Right lobe of liver (tissue), 6 donors: ENCODE data around the gene YWHAH. TPM values are rescaled to one million over a fixed set of nuclear protein-coding genes. Genes with fewer than 3 reads are reported as not detected.

Source experiments
- ATAC-seq, 4 donors: fragments of 200-7000 bp; cut with Tn5 transposase; one replicate each; pipeline ENCODE4 v1.9.1; 2020; ENCODE audit warnings: mild to moderate bottlenecking in 4 of 4, moderate library complexity in 4 of 4
- DNase-seq, 3 donors: peaks; one replicate each; pipeline ENCODE4 v3.0.0-alpha.2; 2020
- H3K27ac ChIP-seq, 3 donors: fragments of 200-600 bp; one replicate each; pipeline ENCODE4 v1.8.0; 2022
- H3K27me3 ChIP-seq, 2 donors: fragments of 200-600 bp; one replicate each; pipeline ENCODE4 v1.8.0; 2022
- H3K36me3 ChIP-seq, 4 donors: fragments of 200-600 bp; sonication (generic) in 1 of 4; one replicate each; pipeline versions ENCODE4 v1.5.1 to v1.8.0; 2017 to 2022; ENCODE audit warnings: control low read depth in 1 of 4
- H3K4me1 ChIP-seq, 4 donors: fragments of 200-600 bp; sonication (generic) in 1 of 4; one replicate each; pipeline versions ENCODE4 v1.5.1 to v1.8.0; 2017 to 2022; ENCODE audit warnings: control low read depth in 1 of 4
- H3K4me3 ChIP-seq, 3 donors: fragments of 200-600 bp; one replicate each; pipeline ENCODE4 v1.8.0; 2022
- H3K9me3 ChIP-seq, 4 donors: fragments of 200-600 bp; sonication (generic) in 1 of 4; one replicate each; pipeline versions ENCODE4 v1.5.1 to v1.8.0; 2017 to 2022; ENCODE audit warnings: control low read depth in 1 of 4
- CTCF ChIP-seq, 4 donors: fragments of 200-600 bp in 3 of 4; fragments of 450-650 bp in 1 of 4; IDR thresholded peaks; one replicate each; pipeline versions ENCODE4 v1.5.1 to v1.8.0; 2016 to 2022; ENCODE audit warnings: antibody characterized with exemption in 4 of 4, mild to moderate bottlenecking in 2 of 4
- POLR2A ChIP-seq: fragments of 450-650 bp; IDR thresholded peaks from one replicate; pipeline ENCODE4 v1.6.1; 2017; ENCODE audit warnings: antibody characterized with exemption, mild to moderate bottlenecking
- WGBS: methylation state at CpG from one replicate; pipeline ENCODE4 v1.1.6; 2018; ENCODE audit warnings: low coverage, low lambda C conversion rate; ENCODE audit not compliant: insufficient coverage; ENCODE audit errors: missing lambda C conversion rate; 5-methylcytosine and 5-hydroxymethylcytosine counted together
- intact Hi-C, 2 donors: fragments of 100-400 bp; cut with DNase I; formaldehyde crosslinking; loops; one replicate each; pipeline versions ENCODE4 v1.11.2 to v1.14.1; 2022
- long read RNA-seq: library from polyadenylated mRNA; unstranded; transcript quantifications from one replicate; pipeline ENCODE4 v2.0.0, GENCODE V29; 2019
- total RNA-seq, 6 experiments: library from RNA; depleted of rRNA in 2 of 6; stranded (reverse); fragments of >200 nt in 2 of 6; fragmentation: NEBNext Ultra II Directional in 3 of 6; extraction: Animal tissue kit (Norgen Biotek cat#: 25700) in 3 of 6; gene quantifications; one replicate each; pipeline versions ENCODE4 v1.1.0 to v1.2.4, GENCODE V29; 2016 to 2023
- donor health status: DM: no; HTN: yes; CAD: no.
- donor health status: DM: no; HTN: no; CAD: no.
- donor health status: DM: no; HTN: no; CAD: no.
- donor health status: DM: no; HTN: yes; CAD: no.
- donor health status: DM: no; HTN: yes; CAD: no.

YWHAH gene
- total RNA-seq, result 10 to 100 TPM; 35.8 to 97.5 (median 59.1) TPM
- long read RNA-seq, transcript YWHAH-201 (2 exons, 1,825 nt), result major isoform, 6 of 7 reads
- long read RNA-seq, partial matches to known transcripts, result 0 of 7 reads
- long read RNA-seq, other reads (novel, unspliced or antisense), result 1 of 7 reads

- TF ChIP-seq CTCF (IDR thresholded peaks at IDR 0.05), result peak in 1 of 4 donors; percentile 3
- peak; percentile 97 for TF ChIP-seq POLR2A
Measured at GRCh38 chr22:31943978-31944699, at the start of gene YWHAH. YWHAH (plus strand) TSS chr22:31944535; CDS start chr22:31944734, 199 bp downstream.

GRCh38 chr22:31895411-31896123 is 48.8 kb upstream of the YWHAH start:
- whole genome bisulfite sequencing, result 93% methylated on average over 2 of the region's 2 CpGs
- no peak for ATAC-seq
- no peak for DNase-seq
- no peaks in the 10 kb centered on the region for H3K27me3 ChIP-seq
- intact Hi-C loops, result no loop called here
- TF ChIP-seq POLR2A (no peak), CTCF (IDR thresholded peaks at IDR 0.05) (no peak)
- peaks cover 0 to 37% (median 10%) of the 10 kb centered on the region in 4 donors for H3K36me3 ChIP-seq
- H3K4me1 ChIP-seq, result no peaks in the 10 kb centered on the region
- H3K4me3 ChIP-seq, result no peak overlapping the region
- H3K27ac ChIP-seq, result no peak overlapping the region
- H3K9me3 ChIP-seq, result no peaks in the 10 kb centered on the region

More at GRCh38 chr22:31943978-31944699, at the start of gene YWHAH:
- WGBS, result 0% methylated on average over 22 of the region's 86 CpGs
- peaks cover 0 to 3% (median 0%) of the 10 kb centered on the region in 4 donors for H3K36me3 ChIP-seq
- peaks cover 0 to 7% (median 0%) of the 10 kb centered on the region in 4 donors for H3K4me1 ChIP-seq
- no peaks in the 10 kb centered on the region for H3K27me3 ChIP-seq
- ATAC-seq (peak; percentile 92 to 95 (median 93)), DNase-seq (peak; percentile 97 to 98 (median 97))
- no peaks in the 10 kb centered on the region for H3K9me3 ChIP-seq
- intact Hi-C loops, result no loop called here
- peak within 1 kb of the TSS; percentile 78 to 99 (median 81) for H3K4me3 ChIP-seq
- peak within 1 kb of the TSS; percentile 90 to 96 (median 93) for H3K27ac ChIP-seq

GRCh38 chr22:31896472-31896871 is 47.9 kb upstream of the YWHAH start:
- Histone ChIP-seq H3K9me3 (no peaks in the 10 kb centered on the region), H3K27ac (no peak overlapping the region), H3K4me1 (no peaks in the 10 kb centered on the region), H3K36me3 (peaks cover 0 to 37% (median 10%) of the 10 kb centered on the region in 4 donors), H3K4me3 (no peak overlapping the region), H3K27me3 (no peaks in the 10 kb centered on the region)
- intact Hi-C loops, result no loop called here
- TF ChIP-seq POLR2A (no peak), CTCF (IDR thresholded peaks at IDR 0.05) (no peak)
- DNase-seq (no peak), ATAC-seq (no peak)
- WGBS, result 100% methylated on average over 1 of the region's 1 CpG

- no peak for DNase-seq
- peaks cover 0 to 48% (median 14%) of the 10 kb centered on the region in 4 donors for H3K36me3 ChIP-seq
- no peaks in the 10 kb centered on the region for H3K27me3 ChIP-seq
- TF ChIP-seq POLR2A (no peak), CTCF (IDR thresholded peaks at IDR 0.05) (no peak)
- no peak overlapping the region for H3K4me3 ChIP-seq
- no peaks in the 10 kb centered on the region for H3K4me1 ChIP-seq
- H3K9me3 ChIP-seq, result no peaks in the 10 kb centered on the region
- no peak overlapping the region for H3K27ac ChIP-seq
- no peak for ATAC-seq
- intact Hi-C loops, result no loop called here
- 85% methylated on average over 14 of the region's 16 CpGs for WGBS
Measured at GRCh38 chr22:31897842-31898805, 46.2 kb upstream of the YWHAH start.
